ENCODE results near the gene EIF4A3.
"Not testable (repeated sequence)": the region's sequence is repeated elsewhere in the genome, so short reads cannot be mapped to it uniquely, and the experiment has no call there.

EIF4A3 gene

GRCh38 chr17:80099291-80100034 is 47.5 kb downstream of the EIF4A3 start:
- DNase-seq: no peak

DNA sequence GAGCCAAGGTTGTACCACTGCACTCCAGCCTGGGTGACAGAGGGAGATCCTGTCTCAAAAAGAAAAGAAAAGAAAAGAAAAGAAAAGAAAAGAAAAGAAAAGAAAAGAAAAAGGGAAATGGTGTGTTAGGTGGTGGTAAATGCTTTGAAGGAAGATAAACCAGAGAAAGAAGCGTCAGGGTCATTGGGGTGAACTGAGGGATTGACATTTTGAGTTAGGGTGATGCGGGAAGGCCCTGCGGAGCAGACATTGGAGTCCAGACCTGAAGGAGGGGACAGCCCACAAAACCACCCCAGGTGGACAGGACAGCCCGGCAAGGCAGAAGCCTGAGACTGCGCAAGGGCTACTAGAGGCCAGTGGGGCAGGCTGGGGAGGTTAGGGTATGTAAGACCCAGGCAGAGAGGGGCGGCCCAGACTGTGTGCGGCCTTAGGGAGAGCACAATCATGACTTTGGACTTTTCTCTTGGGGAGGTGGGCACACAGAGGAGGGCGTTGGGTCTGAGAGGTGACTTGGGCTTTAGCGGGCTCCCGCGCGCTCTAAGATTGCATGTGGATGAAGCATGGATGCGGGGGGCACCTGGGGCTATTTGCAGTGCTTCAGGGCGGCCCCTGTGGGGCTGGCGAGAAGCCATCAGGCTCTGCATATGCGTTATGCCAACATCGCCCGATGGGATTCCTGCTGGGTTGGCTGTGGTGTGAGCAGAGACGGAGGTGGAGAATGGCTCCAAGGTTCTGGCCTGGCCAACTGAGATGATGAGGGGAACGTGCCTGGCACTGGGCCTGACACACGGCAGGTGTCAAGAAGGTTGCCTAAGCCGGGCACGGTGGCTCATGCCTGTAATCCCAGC is 48.9 kb downstream of the EIF4A3 start:
- no peak for DNase-seq

GRCh38 chr17:80097127-80097621 is 49.8 kb downstream of the EIF4A3 start:
- no peak for DNase-seq

GRCh38 chr17:80096561-80097021 is 50.3 kb downstream of the EIF4A3 start:
- no peak for DNase-seq

GRCh38 chr17:80095844-80096475 is 51.0 kb downstream of the EIF4A3 start:
- DNase-seq: no peak

GRCh38 chr17:80095038-80095843 is 51.7 kb downstream of the EIF4A3 start:
- no peak for DNase-seq

- no peak for DNase-seq
These were observed 54.0 kb downstream of the EIF4A3 start for GRCh38 chr17:80092959-80093358.

DNA sequence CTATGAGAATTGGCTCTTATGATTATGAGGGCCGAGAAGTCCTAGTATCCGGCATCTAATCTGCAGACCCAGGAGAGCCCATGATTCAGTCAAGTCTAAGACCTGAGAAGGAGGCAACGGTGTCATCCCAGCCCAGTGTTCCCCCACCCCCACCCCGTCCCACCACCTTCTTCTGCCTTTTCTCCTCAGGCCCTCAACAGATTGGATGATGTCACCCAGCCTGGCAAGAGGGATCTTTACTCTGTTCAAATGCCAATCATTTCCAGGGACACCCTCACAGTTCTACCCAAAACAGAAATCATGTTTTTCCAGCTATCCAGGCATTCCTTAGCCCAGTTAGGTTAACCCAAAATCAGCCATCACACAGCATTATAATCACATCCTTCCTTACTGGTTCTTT is 55.6 kb downstream of the EIF4A3 start:
- DNase-seq: no peak

- not testable (repeated sequence) for DNase-seq
These were observed 56.8 kb downstream of the EIF4A3 start for GRCh38 chr17:80090164-80090563.

DNA sequence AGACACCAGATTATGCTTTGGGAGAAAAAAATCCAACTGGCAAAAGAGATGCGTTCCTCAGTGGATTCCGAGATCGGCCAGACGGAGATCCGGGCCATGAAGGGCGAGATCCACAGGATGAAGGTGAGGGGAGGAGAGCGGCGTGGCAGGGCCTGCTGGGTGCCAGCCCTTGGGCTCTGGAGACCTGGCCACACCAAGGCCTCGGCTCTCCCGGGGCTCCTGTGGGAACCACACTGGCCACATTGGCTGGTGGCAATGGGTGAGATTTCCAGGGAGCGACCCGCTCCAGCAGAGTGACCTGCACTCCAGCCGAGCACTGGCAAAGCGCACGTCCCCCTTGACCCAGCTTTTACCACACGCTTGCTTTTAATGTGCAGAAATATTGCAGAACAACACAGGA is 57.2 kb downstream of the EIF4A3 start:
- DNase-seq: no peak

- no peak for DNase-seq
These were observed 59.3 kb downstream of the EIF4A3 start for GRCh38 chr17:80087346-80088265.

- DNase-seq: no peak
These were observed 60.3 kb downstream of the EIF4A3 start for GRCh38 chr17:80086616-80087015.

DNA sequence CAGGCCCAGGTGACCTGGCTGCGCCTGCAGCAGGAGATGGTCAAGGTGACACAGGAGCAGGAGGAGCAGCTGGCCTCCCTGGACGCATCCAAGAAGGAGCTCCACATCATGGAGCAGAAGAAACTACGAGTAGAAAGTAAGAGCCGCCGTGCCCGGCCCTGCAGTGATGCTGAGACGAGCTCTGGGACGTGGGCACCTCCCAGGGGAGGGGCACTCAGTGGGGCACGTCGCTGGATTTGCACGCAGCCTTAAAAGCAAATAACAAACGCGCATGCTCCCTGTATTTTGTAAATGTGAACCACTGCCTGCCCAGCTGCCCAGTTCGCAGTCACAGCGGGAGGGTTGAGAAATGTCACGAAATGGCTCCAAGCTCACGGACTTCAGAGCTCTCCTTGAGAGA is 60.8 kb downstream of the EIF4A3 start:
- no peak for DNase-seq

GRCh38 chr17:80084773-80085172 is 62.2 kb downstream of the EIF4A3 start:
- no peak for DNase-seq
